ENCODE results near the gene RBKS. TPM values are rescaled to one million over a fixed set of nuclear protein-coding genes. Genes with fewer than 3 reads are reported as not detected.
A peak's percentile ranks its signal among the peaks of the same experiment; 100 is the strongest.

RBKS gene
- total and polyA plus RNA-seq, 2 of the 13 experiments (the other 11 are each of a cell fraction or from before 2014, with no cell fraction given) = 7.7 to 8.3 TPM

- peak overlapping the region; percentile 96 for H3K4me2 ChIP-seq (ENCODE audit: low read depth, low read length)
- POLR2A ChIA-PET = interaction anchor here (0.6 to 16.2 kb wide), 39 partner anchors 8 to 1460 kb away, joined by 3 to 248 read pairs (median 6); partner anchors contain the start of genes BABAM2, FOSL2, MRPL33 and NRBP1
- ATAC-seq = peak; percentile 63
- peaks cover 3% of the 10 kb centered on the region; the same call in 1 of the 2 replicates for H4K20me1 ChIP-seq (ENCODE audit: insufficient read depth, low read length)
- in situ Hi-C loops (cut with HindIII; ENCODE audit: extremely low pct_ligation_motif_present, low pct_unique_long_range_greater_than_20kb) = loop anchor here (5.0 to 10.0 kb wide), 2 partner anchors 45 to 642 kb away; partner anchors contain the start of gene FOSL2
- H3K9ac ChIP-seq (ENCODE audit: insufficient read depth, low read depth, low read length) = peak overlapping the region; percentile 83
- no peaks in the 10 kb centered on the region; a peak in 1 of 5 replicates for H3K36me3 ChIP-seq (replicated peaks in 1 of 2; ENCODE audit: control insufficient read depth in 1 of 2, insufficient read depth in 2 of 2, low read length in 2 of 2)
- H3K79me2 ChIP-seq (ENCODE audit: insufficient read depth, low read length) = peaks cover 18% of the 10 kb centered on the region
- peak; percentile 87 for DNase-seq (ENCODE audit: low spot score)
- peaks cover 14% of the 10 kb centered on the region for H3K9me3 ChIP-seq (ENCODE audit: low read length)
- peak; percentile 83 for FAIRE-seq
- H2AFZ ChIP-seq (ENCODE audit: low read length) = peak overlapping the region; percentile 45
- intact Hi-C loops (cut with micrococcal nuclease; ENCODE audit: unreplicated experiment) = loop anchor here (1.0 to 5.0 kb wide), 6 partner anchors 14 to 700 kb away; partner anchors contain the start of genes BABAM2 and RBKS
- WGBS (ENCODE audit: low lambda C conversion rate) = under 1% methylated on average over 15 of the region's 16 CpGs
- CTCF ChIA-PET (ENCODE audit: low intra/inter-chr PET ratio, low total read pairs) = interaction anchor here (1.1 to 1.3 kb wide), 2 partner anchors 49 to 700 kb away, joined by 4 to 6 read pairs; no protein-coding TSS in a partner anchor
- BruUV-seq (replicated peaks) = no TSS peak
- peak overlapping the region; percentile 82 to 90 (median 89) for H3K4me3 ChIP-seq (replicated peaks in 1 of 3; ENCODE audit: insufficient read depth in 1 of 3, low read depth in 2 of 3, low read length in 3 of 3)
- peaks cover 66% of the 10 kb centered on the region for H3K4me1 ChIP-seq (ENCODE audit: insufficient read depth, low read length)
- no peaks in the 10 kb centered on the region for H3K27me3 ChIP-seq (ENCODE audit: control insufficient read depth in 1 of 2, insufficient read depth in 2 of 2, low read length in 2 of 2)
- H3K27ac ChIP-seq (ENCODE audit: extremely low read length, insufficient read depth, low read length) = peak overlapping the region; percentile 94
- TF ChIP-seq MATR3 (CRISPR knock-in tag; IDR thresholded peaks at IDR 0.05) = no peak
- TF ChIP-seq ARID5B (CRISPR knock-in tag; IDR thresholded peaks at IDR 0.05) = peak; percentile 37; the same call in 1 of the 2 replicates
- no peak for TF ChIP-seq ZNF296 (CRISPR knock-in tag; conservative IDR thresholded peaks at IDR 0.05)
- no peak for TF ChIP-seq ZFP62 (CRISPR knock-in tag; IDR thresholded peaks at IDR 0.05)
- TF ChIP-seq ZNF225 (CRISPR knock-in tag; IDR thresholded peaks at IDR 0.05) = no peak; the same call in 1 of the 2 replicates
- no peak for TF ChIP-seq SMYD3 (CRISPR knock-in tag; IDR thresholded peaks at IDR 0.05)
- TF ChIP-seq ZNF496 (CRISPR knock-in tag; IDR thresholded peaks at IDR 0.05; ENCODE audit: insufficient replicate concordance) = no peak
- TF ChIP-seq, protein P1, sequence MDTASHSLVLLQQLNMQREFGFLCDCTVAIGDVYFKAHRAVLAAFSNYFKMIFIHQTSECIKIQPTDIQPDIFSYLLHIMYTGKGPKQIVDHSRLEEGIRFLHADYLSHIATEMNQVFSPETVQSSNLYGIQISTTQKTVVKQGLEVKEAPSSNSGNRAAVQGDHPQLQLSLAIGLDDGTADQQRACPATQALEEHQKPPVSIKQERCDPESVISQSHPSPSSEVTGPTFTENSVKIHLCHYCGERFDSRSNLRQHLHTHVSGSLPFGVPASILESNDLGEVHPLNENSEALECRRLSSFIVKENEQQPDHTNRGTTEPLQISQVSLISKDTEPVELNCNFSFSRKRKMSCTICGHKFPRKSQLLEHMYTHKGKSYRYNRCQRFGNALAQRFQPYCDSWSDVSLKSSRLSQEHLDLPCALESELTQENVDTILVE (CRISPR knock-in tag; IDR thresholded peaks at IDR 0.05) = 0 out of 2 replicates have a peak, but pooled peaks have one; percentile 31
- TF ChIP-seq, protein P2, sequence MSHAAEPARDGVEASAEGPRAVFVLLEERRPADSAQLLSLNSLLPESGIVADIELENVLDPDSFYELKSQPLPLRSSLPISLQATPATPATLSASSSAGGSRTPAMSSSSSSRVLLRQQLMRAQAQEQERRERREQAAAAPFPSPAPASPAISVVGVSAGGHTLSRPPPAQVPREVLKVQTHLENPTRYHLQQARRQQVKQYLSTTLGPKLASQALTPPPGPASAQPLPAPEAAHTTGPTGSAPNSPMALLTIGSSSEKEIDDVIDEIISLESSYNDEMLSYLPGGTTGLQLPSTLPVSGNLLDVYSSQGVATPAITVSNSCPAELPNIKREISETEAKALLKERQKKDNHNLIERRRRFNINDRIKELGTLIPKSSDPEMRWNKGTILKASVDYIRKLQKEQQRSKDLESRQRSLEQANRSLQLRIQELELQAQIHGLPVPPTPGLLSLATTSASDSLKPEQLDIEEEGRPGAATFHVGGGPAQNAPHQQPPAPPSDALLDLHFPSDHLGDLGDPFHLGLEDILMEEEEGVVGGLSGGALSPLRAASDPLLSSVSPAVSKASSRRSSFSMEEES (CRISPR knock-in tag; IDR thresholded peaks at IDR 0.05) = no peak; the same call in 1 of the 2 replicates
- no peak for TF ChIP-seq TRIM24 (CRISPR knock-in tag; IDR thresholded peaks at IDR 0.05)
- TF ChIP-seq NFATC3 (CRISPR knock-in tag; IDR thresholded peaks at IDR 0.05) = no peak
- TF ChIP-seq ZNF264 (CRISPR knock-in tag; IDR thresholded peaks at IDR 0.05) = no peak
- TF ChIP-seq ZNF512 (CRISPR knock-in tag; IDR thresholded peaks at IDR 0.05) = no peak
- no peak for TF ChIP-seq FOXC1 (CRISPR knock-in tag; IDR thresholded peaks at IDR 0.05; ENCODE audit: borderline replicate concordance)
- TF ChIP-seq SRY (CRISPR knock-in tag; IDR thresholded peaks at IDR 0.05) = no peak
- TF ChIP-seq ZNF713 (CRISPR knock-in tag; IDR thresholded peaks at IDR 0.05) = no peak
Observed at GRCh38 chr2:27752551-27753237, 137.5 kb downstream of the RBKS start.

Measured in HepG2 (cell line).